Cardiac fibroblast (primary cell): Measurements from ENCODE around the gene ACP7.

Source experiments
- DNase-seq, 2 donors: peaks; one replicate each; pipeline versions ENCODE4 v3.0.0 to v3.0.0-alpha.2; 2010; ENCODE audit warnings: low read depth in 2 of 2
- H3K4me3 ChIP-seq, 2 donors: replicated peaks in 1 of 2; 1 replicate in 1 of 2; 2 replicates in 1 of 2; pipeline ENCODE4 v1.5.1; 2011; ENCODE audit warnings: low read depth in 2 of 2, low read length in 2 of 2, mild to moderate bottlenecking in 2 of 2, moderate library complexity in 1 of 2
- TF ChIP-seq, protein P1 (sequence below): IDR thresholded peaks from one replicate; pipeline ENCODE4 v1.5.1; 2011; ENCODE audit warnings: low read depth, mild to moderate bottlenecking, low read length, inconsistent platforms

The ACP7 gene

GRCh38 chr19:39074942-39075341 is 9.2 kb upstream of the ACP7 start:
- TF ChIP-seq, protein P1, sequence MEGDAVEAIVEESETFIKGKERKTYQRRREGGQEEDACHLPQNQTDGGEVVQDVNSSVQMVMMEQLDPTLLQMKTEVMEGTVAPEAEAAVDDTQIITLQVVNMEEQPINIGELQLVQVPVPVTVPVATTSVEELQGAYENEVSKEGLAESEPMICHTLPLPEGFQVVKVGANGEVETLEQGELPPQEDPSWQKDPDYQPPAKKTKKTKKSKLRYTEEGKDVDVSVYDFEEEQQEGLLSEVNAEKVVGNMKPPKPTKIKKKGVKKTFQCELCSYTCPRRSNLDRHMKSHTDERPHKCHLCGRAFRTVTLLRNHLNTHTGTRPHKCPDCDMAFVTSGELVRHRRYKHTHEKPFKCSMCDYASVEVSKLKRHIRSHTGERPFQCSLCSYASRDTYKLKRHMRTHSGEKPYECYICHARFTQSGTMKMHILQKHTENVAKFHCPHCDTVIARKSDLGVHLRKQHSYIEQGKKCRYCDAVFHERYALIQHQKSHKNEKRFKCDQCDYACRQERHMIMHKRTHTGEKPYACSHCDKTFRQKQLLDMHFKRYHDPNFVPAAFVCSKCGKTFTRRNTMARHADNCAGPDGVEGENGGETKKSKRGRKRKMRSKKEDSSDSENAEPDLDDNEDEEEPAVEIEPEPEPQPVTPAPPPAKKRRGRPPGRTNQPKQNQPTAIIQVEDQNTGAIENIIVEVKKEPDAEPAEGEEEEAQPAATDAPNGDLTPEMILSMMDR: no peak
- no peak for DNase-seq
- H3K4me3 ChIP-seq: no peak overlapping the region

- TF ChIP-seq, protein P1: no peak
Observed at GRCh38 chr19:39077323-39077722, 6.8 kb upstream of the ACP7 start.

GRCh38 chr19:39078436-39079200 is 5.5 kb upstream of the ACP7 start:
- TF ChIP-seq, protein P1: no peak
- peak; percentile 93 to 99 for DNase-seq
- H3K4me3 ChIP-seq: no peak overlapping the region

More at GRCh38 chr19:39077323-39077722, 6.8 kb upstream of the ACP7 start:
- no peak overlapping the region for H3K4me3 ChIP-seq
- DNase-seq: no peak

DNA sequence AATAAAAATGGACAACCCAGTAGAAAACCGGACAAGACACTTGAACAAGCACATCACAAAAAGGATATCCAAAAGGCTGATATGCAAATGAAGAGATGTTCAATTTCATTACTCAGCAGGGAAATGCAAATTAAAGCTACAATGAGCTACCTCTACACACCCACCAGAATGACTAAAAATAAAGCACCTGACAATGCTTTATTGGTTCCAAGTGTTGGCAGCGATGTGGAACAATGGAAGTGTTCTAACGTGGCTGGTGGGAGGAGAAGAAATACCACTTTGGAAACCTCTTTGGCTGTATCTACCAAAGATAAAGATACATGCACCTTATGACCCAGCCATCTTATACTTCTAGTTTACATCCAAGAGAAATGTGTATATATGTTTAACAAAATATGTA is 3.7 kb upstream of the ACP7 start:
- no peak for DNase-seq
- TF ChIP-seq, protein P1: no peak

GRCh38 chr19:39082167-39082566 is 2.0 kb upstream of the ACP7 start:
- DNase-seq: no peak
- H3K4me3 ChIP-seq: no peak overlapping the region
- TF ChIP-seq, protein P1: no peak

More for the DNA sequence above, 3.7 kb upstream of the ACP7 start:
- H3K4me3 ChIP-seq: no peak overlapping the region

DNA sequence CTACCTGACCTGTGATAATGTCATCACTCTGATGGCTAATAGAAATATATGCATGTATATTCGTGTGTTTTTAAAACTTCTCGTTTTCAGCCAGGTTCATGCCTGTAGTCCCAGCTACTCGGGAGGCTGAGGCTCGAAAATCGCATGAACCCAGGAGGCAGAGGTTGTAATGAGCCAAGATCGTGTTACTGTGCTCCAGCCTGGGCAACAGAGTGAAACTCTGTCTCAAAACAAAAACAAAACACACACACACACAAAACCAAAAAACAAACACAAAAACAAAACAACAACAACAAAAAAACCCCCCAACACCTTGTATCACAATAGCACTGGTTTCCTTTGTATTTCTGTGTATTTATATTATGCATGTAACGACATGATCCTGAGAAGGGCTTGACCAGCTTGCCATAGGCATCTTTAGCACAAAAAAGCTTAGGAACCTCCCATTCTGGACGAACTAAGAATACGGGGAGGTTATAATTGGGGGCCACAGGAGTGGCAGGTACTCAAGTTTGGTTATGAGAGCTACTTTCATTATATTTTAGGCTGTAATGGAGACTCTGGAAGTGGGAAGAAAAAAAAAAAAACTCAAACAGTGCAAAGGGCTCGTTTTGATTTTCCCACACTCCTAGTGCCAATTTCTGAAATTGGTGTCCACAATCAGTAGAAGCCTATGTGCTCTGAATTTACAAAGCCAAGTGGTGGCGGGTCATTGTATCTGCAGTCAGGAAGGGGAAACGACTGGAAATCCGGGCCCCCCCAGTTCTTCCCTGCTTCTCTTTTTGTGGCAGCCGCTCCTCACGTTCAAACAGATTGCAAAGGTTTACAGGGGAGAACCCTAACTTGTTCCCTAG is 1.2 kb upstream of the ACP7 start:
- H3K4me3 ChIP-seq: no peak overlapping the region
- DNase-seq: no peak

More for the DNA sequence above, 1.2 kb upstream of the ACP7 start:
- TF ChIP-seq, protein P1: no peak
